Measurements from ENCODE around the gene NAV2. TPM values are rescaled to one million over a fixed set of nuclear protein-coding genes. Genes with fewer than 3 reads are reported as not detected.

NAV2 gene
- total and polyA plus RNA-seq, 2 donors from 2014 or later, result 5.9 to 37.7 TPM

- H3K9ac ChIP-seq (ENCODE audit: low read length in 3 of 3), result no peak overlapping the region
- H3K4me1 ChIP-seq (ENCODE audit: control insufficient read depth in 2 of 3, insufficient read depth in 2 of 3, low read depth in 1 of 3, low read length in 3 of 3), result no peaks in the 10 kb centered on the region
- no peaks in the 10 kb centered on the region for H3K27me3 ChIP-seq (ENCODE audit: control insufficient read depth, insufficient read depth, low read length)
- FAIRE-seq (no peak), DNase-seq (no peak)
- intact Hi-C loops (cut with DNase I), result no loop called here
- TF ChIP-seq CTCF (IDR thresholded peaks at IDR 0.05; ENCODE audit: borderline replicate concordance, extremely low read depth, insufficient read depth), result no peak
- H3K27ac ChIP-seq (ENCODE audit: low read depth in 2 of 2, low read length in 2 of 2), result no peak overlapping the region
- H3K9me3 ChIP-seq (ENCODE audit: control insufficient read depth in 2 of 3, insufficient read depth in 1 of 3, low read length in 3 of 3), result no peaks in the 10 kb centered on the region
- H3K36me3 ChIP-seq (ENCODE audit: control insufficient read depth in 2 of 3, insufficient read depth in 3 of 3, low read length in 3 of 3), result no peaks in the 10 kb centered on the region
- no peak overlapping the region for H3K4me3 ChIP-seq (ENCODE audit: low read length in 3 of 3)
These were observed 219.2 kb downstream of the NAV2 start for GRCh38 chr11:19931771-19932369.

- DNase-seq (peak in 1 of 5 donors; percentile 67), FAIRE-seq (no peak)
- TF ChIP-seq CTCF (IDR thresholded peaks at IDR 0.05; ENCODE audit: borderline replicate concordance, extremely low read depth, insufficient read depth), result no peak
- intact Hi-C loops (cut with DNase I), result no loop called here
- no peaks in the 10 kb centered on the region for H3K36me3 ChIP-seq (ENCODE audit: control insufficient read depth in 2 of 3, insufficient read depth in 3 of 3, low read length in 3 of 3)
- no peak overlapping the region for H3K4me3 ChIP-seq (ENCODE audit: low read length in 3 of 3)
- H3K9ac ChIP-seq (ENCODE audit: low read length in 3 of 3), result no peak overlapping the region
- no peaks in the 10 kb centered on the region for H3K27me3 ChIP-seq (ENCODE audit: control insufficient read depth, insufficient read depth, low read length)
- no peaks in the 10 kb centered on the region for H3K4me1 ChIP-seq (ENCODE audit: control insufficient read depth in 2 of 3, insufficient read depth in 2 of 3, low read depth in 1 of 3, low read length in 3 of 3)
- no peak overlapping the region for H3K27ac ChIP-seq (ENCODE audit: low read depth in 2 of 2, low read length in 2 of 2)
- no peaks in the 10 kb centered on the region for H3K9me3 ChIP-seq (ENCODE audit: control insufficient read depth in 2 of 3, insufficient read depth in 1 of 3, low read length in 3 of 3)
These were observed 220.6 kb downstream of the NAV2 start for GRCh38 chr11:19933132-19933735.

GRCh38 chr11:19933801-19934488 lies 221.3 kb downstream of the NAV2 start:
- DNase-seq, result no peak
- TF ChIP-seq CTCF (IDR thresholded peaks at IDR 0.05; ENCODE audit: borderline replicate concordance, extremely low read depth, insufficient read depth), result no peak
- no peaks in the 10 kb centered on the region for H3K27me3 ChIP-seq (ENCODE audit: control insufficient read depth, insufficient read depth, low read length)
- intact Hi-C loops (cut with DNase I), result no loop called here
- FAIRE-seq, result no peak
- no peaks in the 10 kb centered on the region for H3K36me3 ChIP-seq (ENCODE audit: control insufficient read depth in 2 of 3, insufficient read depth in 3 of 3, low read length in 3 of 3)
- no peak overlapping the region for H3K9ac ChIP-seq (ENCODE audit: low read length in 3 of 3)
- H3K4me3 ChIP-seq (ENCODE audit: low read length in 3 of 3), result no peak overlapping the region
- H3K9me3 ChIP-seq (ENCODE audit: control insufficient read depth in 2 of 3, insufficient read depth in 1 of 3, low read length in 3 of 3), result no peaks in the 10 kb centered on the region
- H3K4me1 ChIP-seq (ENCODE audit: control insufficient read depth in 2 of 3, insufficient read depth in 2 of 3, low read depth in 1 of 3, low read length in 3 of 3), result peaks cover 0 to 2% (median 0%) of the 10 kb centered on the region in 3 donors
- H3K27ac ChIP-seq (ENCODE audit: low read depth in 2 of 2, low read length in 2 of 2), result no peak overlapping the region

Measured in kidney (tissue), 14 donors.